HepG2 (cell line): Measurements from ENCODE around the gene ZNF26.

ENCODE experiments used
- CBFB ChIP-seq: sonication (generic); formaldehyde crosslinking; IDR thresholded peaks from 2 replicates; pipeline ENCODE4 v1.4.0; 2020; ENCODE audit warnings: missing genetic modification reagents
- CTCF ChIP-seq: sonication (generic); formaldehyde crosslinking; IDR thresholded peaks from 2 replicates; pipeline ENCODE4 v1.5.0; 2020; ENCODE audit warnings: mild to moderate bottlenecking, missing genetic modification reagents, moderate library complexity
- HNRNPH1 ChIP-seq: fragments of 200-400 bp; formaldehyde crosslinking; optimal IDR thresholded peaks from 2 replicates; pipeline ENCODE3; 2017; ENCODE audit warnings: mild to moderate bottlenecking, low read depth, low read length
- MAZ ChIP-seq, 2 experiments: sonication (generic) in 1 of 2; formaldehyde crosslinking in 1 of 2; IDR thresholded peaks; 2 replicates each; pipeline versions ENCODE4 v1.5.0 to v1.6.1; 2012 to 2020; ENCODE audit warnings: low read depth in 2 of 2, mild to moderate bottlenecking in 2 of 2, borderline replicate concordance in 1 of 2, improper control_type of control experiment in 1 of 2, low read length in 1 of 2, missing genetic modification reagents in 1 of 2, moderate library complexity in 1 of 2
- TAF1 ChIP-seq: sonication (generic); formaldehyde crosslinking; IDR thresholded peaks from 2 replicates; pipeline ENCODE4 v1.4.0; 2020; ENCODE audit warnings: missing genetic modification reagents
- ZBTB40 ChIP-seq, 2 experiments: fragments of 450-650 bp in 1 of 2; sonication (generic) in 1 of 2; formaldehyde crosslinking in 1 of 2; IDR thresholded peaks; 2 replicates each; pipeline versions ENCODE4 v1.6.1 to v1.8.0; 2016 to 2022; ENCODE audit warnings: antibody characterized with exemption in 1 of 2, mild to moderate bottlenecking in 1 of 2, missing genetic modification reagents in 1 of 2
- TF ChIP-seq, protein P1 (sequence below): sonication (generic); formaldehyde crosslinking; IDR thresholded peaks from 2 replicates; pipeline ENCODE4 v1.5.0; 2020; ENCODE audit warnings: mild to moderate bottlenecking, missing genetic modification reagents

- no peak for TF ChIP-seq CBFB (CRISPR knock-in tag)
- TF ChIP-seq ZBTB40 (IDR thresholded peaks at IDR 0.05): no peak
- no peak for TF ChIP-seq ZBTB40 (CRISPR knock-in tag; IDR thresholded peaks at IDR 0.05)
- TF ChIP-seq MAZ (IDR thresholded peaks at IDR 0.05; ENCODE audit: borderline replicate concordance, low read depth, low read length): no peak
- no peak for TF ChIP-seq MAZ (CRISPR knock-in tag; IDR thresholded peaks at IDR 0.05; ENCODE audit: low read depth)
- no peak for TF ChIP-seq CTCF
- TF ChIP-seq HNRNPH1: no peak
- TF ChIP-seq TAF1 (CRISPR knock-in tag): no peak
- TF ChIP-seq, protein P1, sequence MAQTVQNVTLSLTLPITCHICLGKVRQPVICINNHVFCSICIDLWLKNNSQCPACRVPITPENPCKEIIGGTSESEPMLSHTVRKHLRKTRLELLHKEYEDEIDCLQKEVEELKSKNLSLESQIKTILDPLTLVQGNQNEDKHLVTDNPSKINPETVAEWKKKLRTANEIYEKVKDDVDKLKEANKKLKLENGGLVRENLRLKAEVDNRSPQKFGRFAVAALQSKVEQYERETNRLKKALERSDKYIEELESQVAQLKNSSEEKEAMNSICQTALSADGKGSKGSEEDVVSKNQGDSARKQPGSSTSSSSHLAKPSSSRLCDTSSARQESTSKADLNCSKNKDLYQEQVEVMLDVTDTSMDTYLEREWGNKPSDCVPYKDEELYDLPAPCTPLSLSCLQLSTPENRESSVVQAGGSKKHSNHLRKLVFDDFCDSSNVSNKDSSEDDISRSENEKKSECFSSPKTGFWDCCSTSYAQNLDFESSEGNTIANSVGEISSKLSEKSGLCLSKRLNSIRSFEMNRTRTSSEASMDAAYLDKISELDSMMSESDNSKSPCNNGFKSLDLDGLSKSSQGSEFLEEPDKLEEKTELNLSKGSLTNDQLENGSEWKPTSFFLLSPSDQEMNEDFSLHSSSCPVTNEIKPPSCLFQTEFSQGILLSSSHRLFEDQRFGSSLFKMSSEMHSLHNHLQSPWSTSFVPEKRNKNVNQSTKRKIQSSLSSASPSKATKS (CRISPR knock-in tag): no peak
These were observed 52.0 kb downstream of the ZNF26 start for GRCh38 chr12:133038118-133038709.
